NCI-H1436 (cell line): ENCODE measurements around the gene GRID2IP.

Experiments used
- DNase-seq: peaks from one replicate; lab custom pipeline; 2025; lab: John Stamatoyannopoulos, UW

GRID2IP gene

GRCh38 chr7:6520163-6520981, 30.9 kb downstream of the GRID2IP start:
- DNase-seq = no peak

GRCh38 chr7:6516387-6516983, 34.8 kb downstream of the GRID2IP start:
- peak; percentile 78 for DNase-seq

DNA sequence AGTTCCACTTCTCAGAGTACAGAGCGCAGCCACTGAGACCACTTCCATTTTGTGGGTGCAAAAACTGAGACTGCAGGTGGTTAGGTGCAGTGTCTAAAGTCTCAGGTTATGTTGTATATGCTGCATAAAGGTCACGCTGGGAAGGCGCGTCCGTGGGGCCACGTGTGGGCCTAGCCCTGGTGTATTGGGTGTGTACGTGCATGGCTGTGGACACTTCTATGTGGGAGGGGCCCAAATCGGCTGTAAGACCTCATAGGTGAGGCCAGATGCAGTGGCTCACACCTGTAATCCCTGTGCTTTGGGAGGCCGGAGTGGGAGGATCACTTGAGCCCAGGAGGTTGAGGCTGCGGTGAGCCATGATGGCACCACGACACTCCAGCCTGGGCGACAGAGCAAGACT, 37.7 kb downstream of the GRID2IP start:
- DNase-seq = no peak

DNA sequence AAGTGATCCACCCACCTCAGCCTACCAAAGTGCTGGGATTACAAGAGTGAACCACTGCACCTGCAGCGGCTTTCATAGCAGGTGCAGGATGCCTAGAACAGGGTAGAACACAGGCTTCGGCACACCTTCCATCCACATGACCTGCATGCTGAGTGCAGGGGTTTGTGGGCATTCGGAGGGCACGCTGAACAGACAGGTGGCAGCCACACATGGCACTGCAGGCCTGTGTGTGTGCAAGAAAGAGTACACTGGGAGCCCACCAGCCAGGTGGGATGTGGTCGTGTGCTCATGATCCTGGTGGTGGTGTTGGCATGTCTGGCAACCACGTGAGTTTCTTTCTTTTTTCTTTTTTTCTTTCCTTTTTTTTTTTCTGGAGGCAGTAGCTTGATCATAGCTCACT, 38.4 kb downstream of the GRID2IP start:
- no peak for DNase-seq

DNA sequence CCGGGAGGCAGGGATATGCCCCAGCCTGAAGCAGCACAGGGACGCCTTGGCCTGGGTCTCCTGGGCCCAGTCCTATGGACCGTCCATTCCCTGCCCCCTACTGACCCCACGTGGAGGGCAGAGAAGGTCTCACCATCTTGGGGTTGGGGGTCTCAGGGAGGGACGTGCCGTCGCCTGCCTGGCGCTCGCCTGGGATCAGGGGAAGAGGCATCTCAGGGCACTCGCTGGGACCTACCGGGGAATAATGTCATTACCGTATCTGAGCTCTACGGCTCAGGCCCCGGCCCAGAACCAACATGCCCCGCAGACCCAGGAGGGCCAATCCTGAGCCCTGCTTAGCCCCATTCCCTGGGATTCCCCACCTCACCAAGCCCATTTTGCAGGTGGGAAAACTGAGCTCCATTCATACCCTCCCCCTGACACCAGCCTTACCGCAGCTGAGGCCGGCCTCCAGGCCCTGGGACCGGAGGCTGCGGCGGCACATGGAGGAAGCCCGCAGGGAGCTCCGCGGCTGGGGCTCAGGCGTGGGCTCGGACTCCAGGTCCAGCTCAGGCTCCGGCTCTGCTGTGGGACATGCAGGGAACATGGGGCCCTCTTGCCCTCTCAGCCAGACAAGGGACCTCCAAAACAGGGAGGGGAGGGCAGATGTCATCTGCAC, 40.7 kb downstream of the GRID2IP start:
- no peak for DNase-seq

DNA sequence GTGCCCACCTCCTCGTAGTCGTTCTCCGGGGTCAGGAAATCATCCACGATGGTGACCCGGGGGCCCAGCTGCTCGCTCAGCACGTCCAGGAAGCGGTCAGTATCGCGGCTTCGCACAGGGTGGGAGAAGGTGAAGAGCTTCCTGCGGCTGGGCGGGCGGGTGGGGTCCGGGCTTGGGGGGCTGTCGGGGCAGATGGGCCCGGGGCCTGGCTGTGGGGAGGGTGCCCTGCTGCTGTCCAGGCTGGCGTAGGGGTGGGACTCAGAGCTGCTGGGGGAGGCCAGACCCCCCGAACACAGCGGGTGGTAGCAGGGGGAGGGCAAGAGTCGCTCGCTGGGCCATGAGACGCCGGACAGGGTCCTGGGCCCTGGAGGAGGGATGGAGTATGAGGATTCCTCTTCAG, 42.3 kb downstream of the GRID2IP start:
- no peak for DNase-seq

GRCh38 chr7:6508539-6508938, 42.7 kb downstream of the GRID2IP start:
- no peak for DNase-seq

DNA sequence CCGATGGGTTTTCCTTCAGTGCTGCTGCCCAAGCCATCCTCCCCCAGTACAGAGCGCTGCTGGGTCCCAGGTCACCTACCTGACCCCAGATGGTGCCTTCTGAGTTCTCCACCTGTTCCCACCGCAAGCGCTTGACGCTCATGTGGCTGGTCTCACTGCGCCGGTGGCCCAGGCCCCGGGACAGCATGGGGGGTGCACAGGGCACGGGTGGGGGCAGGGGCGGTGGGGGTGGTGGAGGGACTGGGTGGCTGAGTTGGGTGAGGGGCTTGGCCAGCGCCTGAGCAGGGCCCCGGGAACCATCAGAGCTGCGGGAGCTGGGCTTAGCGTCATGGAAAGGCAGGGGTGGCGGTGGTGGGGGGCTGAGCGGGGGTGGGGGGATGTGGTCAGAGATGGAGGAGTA, 43.4 kb downstream of the GRID2IP start:
- no peak for DNase-seq

- DNase-seq = no peak
These were observed 45.3 kb downstream of the GRID2IP start for GRCh38 chr7:6505685-6506559.

GRCh38 chr7:6504996-6505395, 46.3 kb downstream of the GRID2IP start:
- no peak for DNase-seq

GRCh38 chr7:6502886-6503285, 48.4 kb downstream of the GRID2IP start:
- no peak for DNase-seq

- no peak for DNase-seq
These were observed 49.4 kb downstream of the GRID2IP start for GRCh38 chr7:6501586-6502564.

- no peak for DNase-seq
These were observed 50.6 kb downstream of the GRID2IP start for GRCh38 chr7:6500691-6501090.

GRCh38 chr7:6497994-6498393, 53.3 kb downstream of the GRID2IP start:
- DNase-seq = no peak

- no peak for DNase-seq
These were observed 53.7 kb downstream of the GRID2IP start for GRCh38 chr7:6497637-6497905.

- no peak for DNase-seq
These were observed 54.2 kb downstream of the GRID2IP start for GRCh38 chr7:6496842-6497636.

GRCh38 chr7:6495597-6496262, 55.5 kb downstream of the GRID2IP start:
- no peak for DNase-seq

DNA sequence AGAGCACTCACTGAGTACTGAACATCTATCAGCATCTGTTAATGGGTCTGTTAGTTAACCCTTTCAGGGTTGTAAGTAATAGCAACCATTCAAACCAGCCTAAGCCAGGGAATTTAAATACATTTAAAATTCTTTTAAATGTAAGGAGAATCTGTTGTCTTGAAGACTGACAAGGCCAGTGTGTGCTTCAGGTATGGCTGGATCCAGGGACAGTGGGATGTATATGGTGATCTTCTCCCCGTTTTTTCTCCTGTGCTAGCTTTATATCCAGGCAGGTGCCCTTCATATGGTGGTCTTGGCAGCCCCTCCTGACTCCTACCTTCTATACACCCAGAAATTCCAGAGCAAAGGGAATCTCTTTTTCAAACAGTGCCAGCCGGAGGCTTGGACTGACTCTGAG, 56.9 kb downstream of the GRID2IP start:
- DNase-seq = no peak

- no peak for DNase-seq
These were observed 60.1 kb downstream of the GRID2IP start for GRCh38 chr7:6491194-6491593.

DNA sequence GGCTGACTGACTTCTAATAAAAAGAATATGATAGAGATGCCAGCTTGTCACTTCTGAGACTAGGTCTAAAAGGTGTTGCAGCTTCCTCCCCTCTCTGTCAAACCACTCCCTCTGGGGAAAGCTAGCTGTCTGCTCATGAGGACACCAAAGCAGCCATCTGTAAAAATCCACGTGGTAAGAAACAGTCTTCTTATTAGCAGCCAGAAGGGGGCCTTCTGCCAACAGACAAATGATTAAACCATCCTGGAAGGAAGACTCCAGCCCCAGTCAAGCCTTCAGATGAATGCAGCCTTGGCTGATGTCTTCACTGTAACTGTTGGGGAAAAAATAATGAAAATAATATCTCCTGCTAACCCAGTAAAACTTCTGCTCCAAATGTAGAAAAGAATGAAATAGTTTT, 61.6 kb downstream of the GRID2IP start:
- no peak for DNase-seq
